H9 (cell line): Measurements from ENCODE around the gene ARMH1. TPM values are rescaled to one million over a fixed set of nuclear protein-coding genes. Genes with fewer than 3 reads are reported as not detected.

Source experiments
- DNase-seq: peaks from one replicate; pipeline ENCODE4 v3.0.0-alpha.2; 2017
- H2AFZ ChIP-seq: one replicate; pipeline ENCODE4 v1.6.1; 2013; ENCODE audit warnings: mild to moderate bottlenecking, low read length, control low read depth, moderate library complexity
- H2AK5ac ChIP-seq: 2 replicates; pipeline ENCODE4 v1.6.1; 2013; ENCODE audit warnings: low read length, control low read depth, mixed read lengths; ENCODE audit not compliant: insufficient read length
- H2BK120ac ChIP-seq: one replicate; pipeline ENCODE4 v1.6.1; 2013; ENCODE audit warnings: low read depth, mild to moderate bottlenecking, low read length, control low read depth, inconsistent platforms; ENCODE audit not compliant: poor library complexity, severe bottlenecking
- H2BK12ac ChIP-seq: 2 replicates; pipeline ENCODE4 v1.6.1; 2013; ENCODE audit warnings: low read length, control low read depth, mixed read lengths, low read depth; ENCODE audit not compliant: insufficient read length
- H2BK15ac ChIP-seq: 2 replicates; pipeline ENCODE4 v1.6.1; 2013; ENCODE audit warnings: low read depth, low read length, control low read depth
- H2BK20ac ChIP-seq: one replicate; pipeline ENCODE4 v1.6.1; 2013; ENCODE audit warnings: low read depth, mild to moderate bottlenecking, low read length, control low read depth, inconsistent platforms; ENCODE audit not compliant: poor library complexity, severe bottlenecking
- H2BK5ac ChIP-seq: 2 replicates; pipeline ENCODE4 v1.6.1; 2013; ENCODE audit warnings: low read length, control low read depth, mixed read lengths; ENCODE audit not compliant: insufficient read length
- H3K14ac ChIP-seq: 2 replicates; pipeline ENCODE4 v1.6.1; 2013; ENCODE audit warnings: low read length, control low read depth; ENCODE audit not compliant: insufficient read depth
- H3K18ac ChIP-seq: 2 replicates; pipeline ENCODE4 v1.6.1; 2013; ENCODE audit warnings: low read depth, mild to moderate bottlenecking, mixed read lengths, low read length, control low read depth; ENCODE audit not compliant: insufficient read length
- H3K23ac ChIP-seq: 2 replicates; pipeline ENCODE4 v1.6.1; 2013; ENCODE audit warnings: low read length, control low read depth, mixed read lengths, low read depth; ENCODE audit not compliant: insufficient read length
- H3K23me2 ChIP-seq: 2 replicates; pipeline ENCODE4 v1.6.1; 2013; ENCODE audit warnings: low read depth, mild to moderate bottlenecking, mixed read lengths, low read length, control low read depth; ENCODE audit not compliant: insufficient read length, poor library complexity, severe bottlenecking
- H3K27ac ChIP-seq: 2 replicates; pipeline ENCODE4 v1.5.1; 2013; ENCODE audit warnings: low read length, control low read depth, mixed read lengths, low read depth; ENCODE audit not compliant: insufficient read length
- H3K27me3 ChIP-seq: 2 replicates; pipeline ENCODE4 v1.6.1; 2013; ENCODE audit warnings: low read length, control low read depth, inconsistent platforms; ENCODE audit not compliant: insufficient read depth
- H3K4ac ChIP-seq: 2 replicates; pipeline ENCODE4 v1.6.1; 2013; ENCODE audit warnings: low read depth, mild to moderate bottlenecking, control low read depth, inconsistent platforms, low read length, moderate library complexity
- H3K4me1 ChIP-seq: 2 replicates; pipeline ENCODE4 v1.6.1; 2013; ENCODE audit warnings: low read length, control low read depth, inconsistent platforms; ENCODE audit not compliant: insufficient read depth
- H3K4me2 ChIP-seq: 2 replicates; pipeline ENCODE4 v1.6.1; 2013; ENCODE audit warnings: low read length, control low read depth, mixed read lengths; ENCODE audit not compliant: insufficient read length, insufficient read depth
- H3K56ac ChIP-seq: 2 replicates; pipeline ENCODE4 v1.6.1; 2013; ENCODE audit warnings: low read depth, mild to moderate bottlenecking, mixed read lengths, low read length, control low read depth; ENCODE audit not compliant: insufficient read length
- H3K79me1 ChIP-seq: 2 replicates; pipeline ENCODE4 v1.6.1; 2013; ENCODE audit warnings: low read depth, mild to moderate bottlenecking, moderate library complexity, low read length, control low read depth, inconsistent platforms; ENCODE audit not compliant: insufficient read depth, poor library complexity, severe bottlenecking
- H3K79me2 ChIP-seq: 2 replicates; pipeline ENCODE4 v1.6.1; 2013; ENCODE audit warnings: low read length, control low read depth, inconsistent platforms; ENCODE audit not compliant: insufficient read depth
- H3K9ac ChIP-seq: 2 replicates; pipeline ENCODE4 v1.6.1; 2013; ENCODE audit warnings: low read length, control low read depth, mixed read lengths; ENCODE audit not compliant: insufficient read length; ENCODE audit errors: extremely low read depth
- H3K9me3 ChIP-seq: one replicate; pipeline ENCODE4 v1.6.1; 2013; ENCODE audit warnings: low read depth, low read length, inconsistent platforms; ENCODE audit not compliant: control insufficient read depth
- H3T11ph ChIP-seq: one replicate; pipeline ENCODE4 v1.6.1; 2013; ENCODE audit warnings: mild to moderate bottlenecking, low read length, control low read depth, inconsistent platforms
- H4K20me1 ChIP-seq: one replicate; pipeline ENCODE4 v1.6.1; 2013; ENCODE audit not compliant: control insufficient read depth, insufficient read length, insufficient read depth
- H4K5ac ChIP-seq: 2 replicates; pipeline ENCODE4 v1.6.1; 2013; ENCODE audit warnings: low read depth, mild to moderate bottlenecking, mixed read lengths, low read length, control low read depth; ENCODE audit not compliant: insufficient read length
- H4K8ac ChIP-seq: replicated peaks from 2 replicates; pipeline ENCODE4 v1.6.1; 2013; ENCODE audit warnings: low read length, control low read depth, mixed read lengths, low read depth; ENCODE audit not compliant: insufficient read length
- H4K91ac ChIP-seq: 2 replicates; pipeline ENCODE4 v1.6.1; 2013; ENCODE audit warnings: low read depth, mild to moderate bottlenecking, moderate library complexity, mixed read lengths, low read length, control low read depth; ENCODE audit not compliant: insufficient read length
- H3K27ac Mint-ChIP-seq, 3 experiments: 2 replicates in 2 of 3; 3 replicates in 1 of 3; pipeline ENCODE4 v1.8.0; 2020 to 2021; ENCODE audit warnings: mixed read lengths in 3 of 3, mild to moderate bottlenecking in 1 of 3, moderate library complexity in 1 of 3
- H3K27me3 Mint-ChIP-seq: 2 replicates; pipeline ENCODE4 v1.8.0; 2021; ENCODE audit warnings: low read depth, mild to moderate bottlenecking, moderate library complexity, mixed read lengths
- H3K36me3 Mint-ChIP-seq, 3 experiments: 2 replicates in 2 of 3; 3 replicates in 1 of 3; pipeline ENCODE4 v1.8.0; 2020 to 2021; ENCODE audit warnings: low read depth in 3 of 3, mixed read lengths in 3 of 3; ENCODE audit not compliant: insufficient read depth in 1 of 3
- H3K4me1 Mint-ChIP-seq, 2 experiments: 2 replicates each; pipeline ENCODE4 v1.8.0; 2020; ENCODE audit warnings: mixed read lengths in 2 of 2
- H3K4me3 Mint-ChIP-seq, 2 experiments: 2 replicates in 1 of 2; 3 replicates in 1 of 2; pipeline ENCODE4 v1.8.0; 2020 to 2021; ENCODE audit warnings: mild to moderate bottlenecking in 2 of 2, mixed read lengths in 2 of 2, moderate library complexity in 1 of 2
- H3K9me3 Mint-ChIP-seq, 2 experiments: 2 replicates in 1 of 2; 3 replicates in 1 of 2; pipeline ENCODE4 v1.8.0; 2020; ENCODE audit warnings: mild to moderate bottlenecking in 2 of 2, mixed read lengths in 2 of 2, moderate library complexity in 1 of 2
- CTCF ChIP-seq: fragments of 200-600 bp; sonication (generic); conservative IDR thresholded peaks from 3 replicates; pipeline ENCODE4 v1.8.0; 2021; ENCODE audit warnings: antibody characterized with exemption, mild to moderate bottlenecking
- WGBS: extraction: QIAGEN DNeasy Blood & Tissue Kit; methylation state at CpG from one replicate; pipeline ENCODE4 v1.1.7; 2013; ENCODE audit warnings: missing lambda C conversion rate, low lambda C conversion rate, mixed read lengths; ENCODE audit not compliant: insufficient read length; ENCODE audit errors: extremely low coverage; 5-methylcytosine and 5-hydroxymethylcytosine counted together
- total RNA-seq: library from RNA; stranded (reverse); gene quantifications from 2 replicates; pipeline ENCODE4 v1.2.1, GENCODE V29; 2021

ARMH1 gene
- total RNA-seq, 1 experiment from 2014 or later, result 1.0 TPM

- no peak for TF ChIP-seq CTCF
- H3K4me2 ChIP-seq, result no peak overlapping the region
- H2BK20ac ChIP-seq, result no peak overlapping the region
- H4K5ac ChIP-seq, result no peak overlapping the region
- H3K4ac ChIP-seq, result no peak overlapping the region
- H3K4me1 ChIP-seq, result no peaks in the 10 kb centered on the region
- H3K23ac ChIP-seq, result no peak overlapping the region
- no peak overlapping the region for H3K27ac ChIP-seq
- H2BK15ac ChIP-seq, result no peak overlapping the region
- H2AFZ ChIP-seq, result no peak overlapping the region
- H3K14ac ChIP-seq, result no peak overlapping the region
- H2BK5ac ChIP-seq, result no peak overlapping the region
- no peak overlapping the region for H4K91ac ChIP-seq
- H2AK5ac ChIP-seq, result no peak overlapping the region
- DNase-seq, result no peak
- no peaks in the 10 kb centered on the region for H3K23me2 ChIP-seq
- H4K8ac ChIP-seq, result no peak overlapping the region
- Mint-ChIP-seq H3K27me3 (no peaks in the 10 kb centered on the region), H3K4me1 (peaks cover 3 to 7% of the 10 kb centered on the region in 2 experiments; a peak in 3 of 4 replicates), H3K27ac (no peak overlapping the region), H3K4me3 (no peak overlapping the region), H3K36me3 (no peaks in the 10 kb centered on the region), H3K9me3 (no peaks in the 10 kb centered on the region)
- H3K27me3 ChIP-seq, result no peaks in the 10 kb centered on the region
- no peak overlapping the region for H3K56ac ChIP-seq
- H3K9ac ChIP-seq, result no peak overlapping the region
- H3T11ph ChIP-seq, result no peak overlapping the region
- no peaks in the 10 kb centered on the region for H3K9me3 ChIP-seq
- H3K18ac ChIP-seq, result no peak overlapping the region
- H2BK120ac ChIP-seq, result no peak overlapping the region
- no peak overlapping the region for H2BK12ac ChIP-seq
- H4K20me1 ChIP-seq, result no peaks in the 10 kb centered on the region
- no peaks in the 10 kb centered on the region for H3K79me2 ChIP-seq
- H3K79me1 ChIP-seq, result no peaks in the 10 kb centered on the region
- WGBS, result no CpG with 5 or more reads among the region's 1 CpG
Measured at GRCh38 chr1:44717653-44718052, 43.1 kb downstream of the ARMH1 start.
